GM20431 (cell line): ENCODE results near the gene GPR183.

ENCODE experiments used
- in situ Hi-C: fragments of 300-500 bp; cut with MseI, MboI; formaldehyde crosslinking; loops from one replicate; pipeline ENCODE4 v1.15.0; 2020; ENCODE audit warnings: low sequenced_read_pairs; ENCODE audit not compliant: unreplicated experiment

Gene GPR183

GRCh38 chr13:99276706-99277105 is 30.5 kb downstream of the GPR183 start:
- in situ Hi-C loops: no loop called here

DNA sequence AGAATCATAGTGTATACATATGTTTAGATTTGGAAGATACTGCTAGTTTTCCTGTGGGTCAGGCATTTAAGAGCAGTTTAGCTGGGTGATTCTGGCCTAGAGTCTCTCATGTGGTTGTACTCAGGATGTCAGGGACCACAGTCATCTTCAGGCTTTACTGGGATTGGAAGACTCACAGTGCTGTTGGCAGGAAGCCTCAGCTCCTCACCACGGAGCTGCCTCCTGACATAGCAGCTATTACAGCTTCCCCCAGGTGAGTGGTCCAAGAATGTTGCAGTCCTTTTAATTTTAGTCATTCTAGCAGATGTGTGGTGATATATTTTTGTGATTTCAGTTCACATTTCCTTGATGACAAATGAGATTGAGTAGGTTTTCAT is 32.1 kb downstream of the GPR183 start:
- in situ Hi-C loops: no loop called here

GRCh38 chr13:99273128-99273527 is 34.1 kb downstream of the GPR183 start:
- in situ Hi-C loops: no loop called here

- in situ Hi-C loops: no loop called here
These were observed 34.7 kb downstream of the GPR183 start for GRCh38 chr13:99272481-99272880.

DNA sequence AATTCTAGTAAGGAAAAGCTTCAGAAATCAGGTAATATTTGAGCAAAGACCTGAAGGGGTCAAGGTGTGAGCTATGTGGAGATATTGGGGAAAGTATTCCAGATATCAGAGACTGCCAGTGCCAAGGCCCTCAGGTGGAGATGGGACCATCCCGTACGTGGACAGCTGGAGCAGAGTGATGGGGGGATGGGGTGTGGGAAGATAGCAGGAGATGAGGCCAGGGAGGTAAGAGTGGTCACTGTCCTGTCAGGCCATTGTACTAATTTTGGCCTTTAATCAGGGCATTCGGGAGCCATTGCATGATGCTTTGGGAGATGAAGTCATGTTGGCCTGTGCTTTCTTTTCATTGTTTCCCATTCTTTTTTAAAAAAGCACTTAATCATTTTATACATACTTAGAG is 36.0 kb downstream of the GPR183 start:
- in situ Hi-C loops: no loop called here

DNA sequence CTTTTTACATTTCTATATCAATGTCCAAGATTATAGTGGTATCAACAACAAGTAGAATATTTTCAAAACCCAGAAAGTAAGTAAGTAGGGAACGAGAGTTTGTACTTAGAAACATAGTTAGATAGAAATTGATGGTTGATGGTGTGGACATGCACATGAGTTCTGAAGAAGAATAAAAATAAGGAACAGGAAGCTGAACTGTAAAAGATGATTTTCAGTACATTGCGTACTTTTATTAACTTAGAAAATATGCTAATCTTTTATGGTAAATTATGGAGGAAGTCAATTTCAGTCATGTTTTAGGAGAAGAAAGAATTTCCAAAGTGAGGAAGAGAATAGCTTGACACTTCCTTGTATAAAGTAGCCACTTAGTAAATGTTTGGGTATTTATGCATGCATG is 36.7 kb downstream of the GPR183 start:
- in situ Hi-C loops: no loop called here

- in situ Hi-C loops: loop anchor here (10.0 kb wide), 2 partner anchors 75 to 165 kb away; no protein-coding TSS in a partner anchor
These were observed 37.5 kb downstream of the GPR183 start for GRCh38 chr13:99269627-99270241.

DNA sequence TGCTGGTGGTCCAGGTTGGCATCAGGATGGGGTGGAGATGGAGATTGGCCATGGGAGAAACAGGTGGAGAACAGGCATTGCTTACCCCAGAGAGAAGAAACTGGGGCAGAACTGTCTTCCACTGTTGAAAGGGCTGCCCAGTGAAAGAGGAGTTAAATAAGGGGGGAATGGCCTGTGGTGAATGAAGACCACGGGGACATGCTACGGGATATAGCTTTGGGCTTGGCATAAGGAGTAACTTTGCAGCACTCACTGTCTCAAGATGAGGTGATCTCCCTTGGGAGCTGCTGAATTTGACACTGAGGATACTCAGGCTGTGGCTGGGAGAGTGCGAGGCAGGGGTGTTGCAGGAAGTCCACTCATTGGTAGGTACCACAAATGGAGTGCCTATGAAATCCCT is 38.4 kb downstream of the GPR183 start:
- in situ Hi-C loops: loop anchor here (10.0 kb wide), 2 partner anchors 74 to 166 kb away; no protein-coding TSS in a partner anchor

GRCh38 chr13:99267927-99268326 is 39.3 kb downstream of the GPR183 start:
- in situ Hi-C loops: loop anchor here (10.0 kb wide), 2 partner anchors 73 to 167 kb away; no protein-coding TSS in a partner anchor

DNA sequence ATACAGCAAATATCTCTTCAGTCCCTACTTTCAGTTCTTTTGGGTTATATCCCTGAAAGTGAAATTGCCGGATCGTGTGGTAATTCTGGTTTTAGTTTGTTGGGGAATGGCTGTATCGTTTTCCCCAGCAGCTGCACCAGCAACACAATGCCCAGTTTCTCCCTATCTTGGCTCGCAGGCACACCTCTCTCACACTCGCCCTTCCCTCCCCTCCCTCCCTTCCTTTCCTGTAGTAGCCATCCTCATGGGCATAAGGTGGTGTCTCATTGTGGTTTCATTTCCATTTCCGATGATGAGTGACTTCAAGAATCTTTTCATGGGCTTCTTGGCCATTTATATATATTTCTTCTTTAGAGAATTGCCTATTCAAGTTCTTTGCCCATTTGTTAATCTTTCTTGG is 40.4 kb downstream of the GPR183 start:
- in situ Hi-C loops: loop anchor here (10.0 kb wide), 2 partner anchors 72 to 168 kb away; no protein-coding TSS in a partner anchor

DNA sequence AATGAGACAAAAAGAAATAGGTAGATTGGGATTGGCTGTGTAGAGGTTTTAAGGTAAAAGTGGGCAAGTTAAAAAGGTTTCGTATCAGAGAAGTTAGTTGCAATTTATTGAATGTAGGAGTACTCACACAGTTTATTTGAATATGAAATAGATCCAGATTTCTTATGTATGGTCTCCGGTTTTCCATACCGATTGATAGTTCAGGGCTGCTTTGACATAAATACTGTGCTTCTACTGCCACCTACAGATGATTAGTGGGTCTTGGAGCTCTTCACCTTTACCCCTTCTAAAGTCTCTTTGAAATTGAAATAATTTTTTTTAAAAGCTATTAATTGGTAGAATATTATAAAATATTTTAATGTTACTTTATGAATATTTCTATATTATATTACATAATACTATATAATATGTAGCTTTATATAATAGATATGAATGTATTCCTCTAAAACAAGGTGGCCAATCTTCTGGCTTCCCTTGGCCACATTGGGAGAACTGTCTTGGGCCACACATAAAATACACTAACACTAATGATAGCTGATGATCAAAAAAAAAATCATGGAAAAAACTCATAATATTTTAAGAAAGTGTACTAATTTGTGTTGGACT is 41.3 kb downstream of the GPR183 start:
- in situ Hi-C loops: loop anchor here (10.0 kb wide), 2 partner anchors 71 to 169 kb away; no protein-coding TSS in a partner anchor

GRCh38 chr13:99265162-99265800 is 41.9 kb downstream of the GPR183 start:
- in situ Hi-C loops: loop anchor here (10.0 kb wide), 2 partner anchors 70 to 170 kb away; no protein-coding TSS in a partner anchor

DNA sequence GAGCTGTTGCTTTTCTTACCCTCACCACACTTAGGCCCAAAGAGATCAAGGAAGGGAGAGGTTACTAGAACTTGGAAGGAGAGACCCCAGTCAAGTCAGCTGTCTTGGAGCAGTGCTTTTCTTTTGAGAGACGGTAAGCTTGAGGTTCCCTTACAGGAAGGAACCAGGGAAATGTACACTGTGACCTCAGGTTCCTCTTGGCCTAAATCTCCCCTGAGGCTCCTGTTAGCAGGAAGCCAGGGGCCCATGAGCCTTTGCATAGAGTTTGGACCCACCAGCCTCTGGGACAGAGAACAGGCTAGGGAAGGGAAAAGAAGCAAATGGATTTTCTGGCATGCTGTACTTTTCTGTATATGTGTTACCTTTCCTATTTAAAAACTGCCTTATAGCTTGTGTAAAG is 43.1 kb downstream of the GPR183 start:
- in situ Hi-C loops: loop anchor here (10.0 kb wide), 2 partner anchors 69 to 171 kb away; no protein-coding TSS in a partner anchor

- in situ Hi-C loops: loop anchor here (10.0 kb wide), 2 partner anchors 68 to 172 kb away; no protein-coding TSS in a partner anchor
These were observed 43.9 kb downstream of the GPR183 start for GRCh38 chr13:99263126-99263785.

GRCh38 chr13:99261059-99261458 is 46.1 kb downstream of the GPR183 start:
- in situ Hi-C loops: loop anchor here (10.0 kb wide), 2 partner anchors 66 to 174 kb away; no protein-coding TSS in a partner anchor

GRCh38 chr13:99260216-99260615 is 47.0 kb downstream of the GPR183 start:
- in situ Hi-C loops: loop anchor here (10.0 kb wide), 2 partner anchors 65 to 175 kb away; no protein-coding TSS in a partner anchor

DNA sequence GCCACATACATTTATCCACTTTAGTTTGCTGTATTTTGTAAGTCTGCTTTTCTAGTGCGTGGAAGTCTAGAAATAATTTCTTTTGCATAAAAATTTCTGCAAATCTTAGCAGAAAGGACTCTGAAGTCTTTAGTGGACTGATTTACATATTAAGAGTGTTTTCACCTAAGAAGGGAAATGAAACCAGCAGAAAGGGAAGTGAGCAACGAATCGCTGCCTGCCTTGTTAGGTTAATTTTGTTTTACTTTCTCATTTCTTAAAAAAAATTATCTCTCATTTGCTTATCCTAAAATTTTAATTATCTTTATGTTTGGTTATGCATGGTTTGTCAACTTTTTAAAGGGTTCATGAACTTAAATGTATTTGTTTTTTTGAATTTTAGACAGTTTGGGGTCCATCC is 48.3 kb downstream of the GPR183 start:
- in situ Hi-C loops: no loop called here

- in situ Hi-C loops: no loop called here
These were observed 48.9 kb downstream of the GPR183 start, which contains the start of gene GPR18 for GRCh38 chr13:99258210-99258860. TSS of gene GPR18 (minus strand) at chr13:99258379. CDS start at chr13:99255872, 2,507 bp downstream.

GRCh38 chr13:99257291-99257690 is 49.9 kb downstream of the GPR183 start:
- in situ Hi-C loops: no loop called here

- in situ Hi-C loops: no loop called here
These were observed 50.5 kb downstream of the GPR183 start for GRCh38 chr13:99256709-99257108.
